ENCODE data around the gene MIEF1.

The MIEF1 gene

DNA sequence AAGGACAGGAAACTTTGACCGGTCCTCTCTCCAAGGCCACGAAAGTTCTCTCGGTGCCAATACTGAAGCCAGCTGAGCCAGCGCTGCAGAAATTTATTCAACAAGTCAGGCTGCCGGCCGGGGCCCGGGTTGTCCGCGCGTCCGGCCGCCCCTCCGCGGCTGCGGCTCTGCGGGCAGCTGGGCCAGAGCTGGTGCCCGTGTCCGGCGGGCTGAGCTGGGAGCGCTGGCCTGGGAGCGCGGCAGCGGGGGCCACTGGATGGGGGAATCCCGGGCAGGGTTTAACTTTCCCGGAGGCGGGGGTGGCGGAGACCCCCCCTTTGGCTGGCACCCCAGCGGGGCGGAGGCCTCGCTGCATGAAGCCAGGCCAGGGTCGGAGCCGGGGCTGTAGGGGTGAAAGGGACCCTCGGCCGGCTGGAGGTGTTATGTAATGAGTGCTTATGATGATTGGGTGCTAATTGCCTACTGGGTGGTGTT lies 56.2 kb downstream of the MIEF1 start:
- DNase-seq (ENCODE audit: low spot score), result no peak

DNA sequence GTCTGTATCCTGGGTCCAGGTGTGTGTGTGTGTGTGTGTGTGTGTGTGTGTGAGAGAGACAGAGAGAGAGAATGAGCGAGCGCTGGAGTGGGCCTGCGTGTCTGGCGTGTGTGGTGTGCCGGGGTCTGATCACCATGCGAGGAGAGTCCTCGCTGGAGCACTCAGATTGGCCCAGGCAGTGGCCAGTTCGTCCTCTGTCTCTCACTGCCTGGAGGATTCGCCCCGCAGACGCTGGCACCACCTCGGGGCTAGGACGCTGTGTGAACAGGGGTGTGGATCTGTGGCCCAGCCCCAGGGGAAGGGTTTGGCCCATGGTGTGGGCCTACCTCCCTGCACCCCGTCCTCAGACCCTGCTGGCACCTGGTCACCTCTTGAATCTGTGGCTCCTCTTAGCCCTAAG lies 56.9 kb downstream of the MIEF1 start:
- no peak for DNase-seq (ENCODE audit: low spot score)

DNA sequence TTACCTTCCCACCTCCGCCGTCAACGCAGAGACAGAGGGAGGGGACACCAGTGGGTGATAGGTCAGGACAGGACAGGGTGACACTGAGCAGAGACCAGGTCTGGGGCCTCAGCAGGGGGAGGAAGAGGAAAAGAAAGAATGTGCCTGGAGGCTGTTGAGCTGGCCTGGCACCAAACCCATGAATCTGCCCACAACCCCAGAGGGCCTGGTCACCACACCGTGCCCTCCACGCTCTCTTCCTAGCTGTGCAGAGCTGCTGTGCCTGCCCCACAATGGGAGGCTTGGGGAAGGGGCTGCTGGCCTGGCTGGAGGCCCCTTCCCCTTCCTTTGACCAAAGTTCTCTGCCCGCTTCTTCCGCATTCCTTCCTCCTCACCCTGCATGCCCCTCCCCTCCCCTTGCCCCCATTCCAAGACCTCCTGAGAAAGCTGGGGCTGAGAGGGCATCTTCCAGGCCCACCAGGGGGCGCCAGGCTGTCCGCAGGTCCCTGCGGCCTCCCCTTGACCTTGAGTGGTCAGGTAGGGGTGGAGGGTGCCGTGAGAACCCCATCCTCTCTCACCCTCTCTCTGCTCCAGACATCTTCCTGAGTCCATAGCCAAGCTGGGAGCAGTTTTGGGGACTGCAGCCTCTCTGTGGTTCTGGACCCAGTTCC lies 57.5 kb downstream of the MIEF1 start:
- DNase-seq (ENCODE audit: low spot score), result peak; percentile 88

GRCh38 chr22:39560127-39560526 lies 58.0 kb downstream of the MIEF1 start:
- no peak for DNase-seq (ENCODE audit: low spot score)

DNA sequence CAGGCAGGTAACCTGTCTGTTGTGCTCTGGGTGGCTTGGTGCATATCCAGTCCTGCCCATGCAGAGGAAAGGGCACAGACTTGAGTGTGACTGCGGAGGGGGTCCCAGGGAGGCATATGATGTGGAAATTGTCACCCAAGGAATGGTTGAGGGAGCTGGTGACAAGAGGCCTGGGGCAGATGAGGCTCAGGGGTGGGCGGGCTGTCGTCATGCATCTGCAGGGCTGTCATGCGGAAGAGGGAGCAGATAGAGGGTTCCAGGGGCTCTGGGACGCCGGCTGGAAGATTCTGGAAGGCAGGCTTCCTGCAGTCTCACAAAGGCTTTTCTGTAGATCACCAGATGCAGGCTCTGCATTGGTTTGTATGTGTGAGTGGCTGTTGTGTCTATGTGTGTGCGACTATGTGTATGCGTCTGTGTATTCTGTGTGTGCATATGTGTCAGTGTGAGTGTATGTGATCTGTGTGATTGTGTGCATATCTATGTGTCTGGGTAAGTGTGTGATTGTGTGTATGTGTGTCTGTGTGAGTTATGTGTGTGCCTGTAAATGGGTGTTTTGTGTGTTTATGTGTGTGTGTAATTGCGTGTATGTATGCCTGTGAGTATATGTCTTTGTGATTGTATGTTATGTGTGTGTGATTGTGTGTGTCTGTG lies 60.9 kb downstream of the MIEF1 start:
- no peak for DNase-seq (ENCODE audit: low spot score)

GRCh38 chr22:39563571-39564428 lies 61.7 kb downstream of the MIEF1 start:
- no peak for DNase-seq (ENCODE audit: low spot score)

DNA sequence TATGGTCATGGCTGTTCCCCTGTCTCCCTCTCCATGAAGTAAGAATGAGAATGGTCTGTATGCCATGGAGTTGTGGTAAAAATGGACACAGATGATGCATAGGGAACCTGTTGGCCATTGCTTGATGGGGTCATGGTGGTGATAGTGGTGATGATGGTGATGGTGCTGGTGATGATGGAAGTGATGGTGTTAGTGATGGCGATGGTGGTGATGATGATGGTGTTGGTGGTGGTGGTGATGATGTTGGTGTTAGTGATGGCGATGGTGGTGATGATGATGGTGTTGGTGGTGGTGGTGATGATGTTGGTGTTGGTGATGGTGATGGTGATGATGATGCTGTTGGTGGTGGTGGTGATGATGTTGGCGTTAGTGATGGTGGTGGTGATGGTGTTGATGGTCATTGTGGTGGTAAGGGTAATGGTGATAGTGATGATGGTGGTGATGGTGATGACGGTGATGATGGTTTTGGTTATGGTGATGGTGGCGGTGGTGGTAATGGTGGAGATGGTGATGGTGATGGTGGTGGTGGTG lies 63.4 kb downstream of the MIEF1 start:
- DNase-seq (ENCODE audit: low spot score), result no peak

GRCh38 chr22:39567135-39567946 lies 65.3 kb downstream of the MIEF1 start:
- DNase-seq (ENCODE audit: low spot score), result no peak
